EL (cell line): ENCODE data around the gene SELENOF.
"Not testable (repeated sequence)": the region's sequence is repeated elsewhere in the genome, so short reads cannot be mapped to it uniquely, and the experiment has no call there.

Experiments used
- DNase-seq: peaks from one replicate; pipeline ENCODE4 v3.0.0-alpha.2; 2016

Gene SELENOF

GRCh38 chr1:86915737-86916235 lies 1.9 kb upstream of the SELENOF start:
- DNase-seq = no peak

DNA sequence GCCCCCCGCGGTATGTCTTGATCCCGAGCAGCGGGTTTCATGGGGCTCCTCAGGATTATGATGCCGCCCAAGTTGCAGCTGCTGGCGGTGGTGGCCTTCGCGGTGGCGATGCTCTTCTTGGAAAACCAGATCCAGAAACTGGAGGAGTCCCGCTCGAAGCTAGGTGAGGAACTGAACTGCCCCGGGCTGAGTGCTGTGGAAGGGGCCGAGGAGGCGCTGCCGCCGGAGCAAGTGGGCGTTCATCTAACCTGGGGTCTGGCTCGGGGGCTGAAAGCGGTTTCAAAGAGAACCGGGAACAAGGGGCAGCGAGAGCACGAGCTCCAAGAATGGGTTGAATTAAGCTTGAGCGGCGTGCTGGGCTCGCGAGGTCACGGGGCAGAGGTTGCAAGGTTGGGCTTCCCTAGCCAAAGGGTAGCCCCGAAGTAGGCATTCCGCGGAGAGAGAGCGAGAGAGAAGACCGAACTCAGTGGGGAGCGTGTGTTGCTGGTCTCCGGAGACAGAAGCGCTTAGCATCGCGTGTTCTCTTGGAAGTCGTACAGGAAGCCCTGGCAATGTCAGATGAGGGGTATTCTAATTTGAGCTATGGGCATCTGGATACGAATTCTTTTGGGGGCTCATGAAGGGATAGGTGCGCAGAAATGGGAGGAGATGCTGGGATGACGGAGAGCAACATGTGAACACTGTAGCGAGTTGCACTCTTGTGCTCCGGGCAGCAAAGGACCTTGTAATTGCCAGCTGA lies 1.2 kb upstream of the SELENOF start:
- DNase-seq = peak; percentile 67

GRCh38 chr1:86914601-86914997 lies 673 bp upstream of the SELENOF start, which contains the start of gene HS2ST1:
Gene HS2ST1 (plus strand): TSS chr1:86914635.
- no peak for DNase-seq

- DNase-seq = peak; percentile 54
Measured at GRCh38 chr1:86913399-86913895, 479 bp downstream of the SELENOF start.

GRCh38 chr1:86912281-86912900 lies 1.5 kb downstream of the SELENOF start:
- peak; percentile 5 for DNase-seq

DNA sequence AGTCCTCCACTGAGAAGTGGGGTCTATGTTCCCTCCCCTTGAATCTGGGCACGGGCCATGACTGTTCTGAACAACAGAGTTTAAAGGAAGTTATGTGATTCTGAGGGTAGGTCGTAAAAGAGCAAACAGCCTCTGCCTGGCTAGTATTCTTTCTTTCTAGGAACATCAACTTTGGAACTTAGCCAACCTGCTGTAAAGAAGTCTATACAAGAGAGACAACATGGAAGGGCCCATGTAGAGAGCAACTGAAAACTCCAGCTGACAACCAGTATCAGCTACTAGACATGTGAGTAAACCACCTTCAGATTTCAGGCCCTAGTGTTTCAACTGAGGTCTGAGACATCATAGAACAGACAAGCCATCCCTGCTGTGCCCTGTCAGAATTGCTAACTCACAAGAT lies 7.5 kb downstream of the SELENOF start:
- no peak for DNase-seq

DNA sequence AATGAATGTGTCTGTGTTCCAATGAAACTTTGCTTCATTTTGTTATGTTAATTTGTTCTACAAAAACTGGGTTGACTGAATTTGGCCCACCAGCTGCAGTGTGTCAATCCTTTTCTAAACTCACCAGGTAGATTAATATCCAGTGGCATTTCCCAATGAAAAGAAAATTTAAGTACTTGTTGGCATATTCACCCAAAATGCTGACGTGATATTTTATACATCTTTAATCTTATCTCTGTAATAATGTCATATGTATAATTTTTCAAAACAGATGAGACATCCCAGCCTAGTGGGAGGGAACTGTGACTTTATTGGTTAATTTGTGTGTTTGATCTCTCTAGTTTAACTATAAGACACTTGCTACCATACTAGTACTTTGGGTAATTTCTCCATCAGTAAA lies 8.1 kb downstream of the SELENOF start:
- DNase-seq = no peak

DNA sequence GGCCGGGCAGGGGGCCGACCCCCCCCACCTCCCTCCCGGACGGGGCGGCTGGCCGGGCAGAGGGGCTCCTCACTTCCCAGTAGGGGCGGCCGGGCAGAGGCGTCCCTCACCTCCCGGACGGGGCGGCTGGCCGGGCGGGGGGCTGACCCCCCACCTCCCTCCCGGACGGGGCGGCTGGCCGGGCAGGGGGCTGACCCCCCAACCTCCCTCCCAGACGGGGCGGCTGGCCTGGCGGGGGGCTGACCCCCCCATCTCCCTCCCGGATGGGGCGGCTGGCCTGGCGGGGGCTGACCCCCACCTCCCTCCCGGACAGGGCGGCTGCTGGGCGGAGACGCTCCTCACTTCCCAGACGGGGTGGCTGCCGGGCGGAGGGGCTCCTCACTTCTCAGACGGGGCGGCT lies 14.5 kb downstream of the SELENOF start:
- not testable (repeated sequence) for DNase-seq

GRCh38 chr1:86888327-86888726 lies 25.6 kb downstream of the SELENOF start:
- DNase-seq = no peak

GRCh38 chr1:86887479-86888162 lies 26.3 kb downstream of the SELENOF start:
- DNase-seq = no peak

DNA sequence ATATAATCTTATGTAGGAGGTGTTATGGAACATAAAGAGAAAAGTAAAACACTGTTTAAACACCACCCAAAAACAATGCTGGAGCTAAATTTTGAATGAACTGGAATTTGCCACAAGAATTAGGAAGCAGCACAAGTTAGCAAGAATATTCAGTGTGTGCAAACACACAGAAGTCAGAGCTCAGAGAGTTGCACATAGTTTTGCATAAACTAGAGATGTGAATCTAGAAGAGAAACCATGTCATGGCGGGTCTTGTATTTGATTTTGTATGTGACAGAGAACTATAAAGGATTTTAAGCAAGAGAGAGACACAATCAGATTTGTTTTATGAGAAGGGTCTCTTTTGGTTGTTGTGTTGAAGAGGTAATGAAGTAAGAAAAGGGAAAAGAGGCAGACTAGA lies 38.2 kb downstream of the SELENOF start:
- DNase-seq = no peak

- peak; percentile 52 for DNase-seq
Measured at GRCh38 chr1:86872086-86872485, 41.8 kb downstream of the SELENOF start.

GRCh38 chr1:86871001-86871400 lies 42.9 kb downstream of the SELENOF start:
- no peak for DNase-seq

DNA sequence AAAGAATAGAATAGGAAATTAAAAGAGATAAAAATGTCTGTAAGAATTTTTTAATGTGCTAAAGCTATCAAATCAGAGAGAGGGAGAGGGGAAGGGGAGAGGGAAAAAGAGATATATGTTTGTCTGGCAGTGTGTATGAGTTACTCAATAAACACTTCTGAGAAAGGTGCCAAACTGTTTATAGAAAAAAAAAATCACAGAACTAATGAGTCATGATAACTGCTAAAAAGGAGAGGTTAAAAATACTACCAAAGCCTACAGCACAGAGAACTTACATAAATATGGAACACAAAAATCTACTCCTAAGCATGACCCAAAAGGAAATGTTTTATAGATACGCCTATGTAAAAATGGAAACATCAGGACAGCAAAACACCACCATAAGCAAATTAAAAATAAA lies 45.4 kb downstream of the SELENOF start:
- no peak for DNase-seq

- not testable (repeated sequence) for DNase-seq
Measured at GRCh38 chr1:86867278-86867677, 46.6 kb downstream of the SELENOF start.

DNA sequence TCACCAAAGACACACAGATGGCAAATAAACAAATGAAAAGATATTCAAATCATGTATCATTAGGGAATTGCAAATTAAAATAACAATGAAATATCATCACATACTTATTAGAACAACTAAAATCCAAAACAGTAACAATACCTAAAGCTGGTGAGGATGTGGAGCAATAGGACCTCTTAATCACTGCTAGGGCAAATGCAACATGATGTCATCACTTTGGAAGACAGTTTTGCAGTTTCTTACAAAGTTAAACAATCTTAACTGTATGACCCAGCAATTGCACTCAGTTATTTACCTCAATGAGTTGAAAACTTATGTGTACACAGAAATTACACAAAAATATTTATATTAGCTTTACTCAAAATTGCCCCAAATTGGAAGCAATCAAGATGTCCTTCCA lies 47.3 kb downstream of the SELENOF start:
- DNase-seq = peak; percentile 63

DNA sequence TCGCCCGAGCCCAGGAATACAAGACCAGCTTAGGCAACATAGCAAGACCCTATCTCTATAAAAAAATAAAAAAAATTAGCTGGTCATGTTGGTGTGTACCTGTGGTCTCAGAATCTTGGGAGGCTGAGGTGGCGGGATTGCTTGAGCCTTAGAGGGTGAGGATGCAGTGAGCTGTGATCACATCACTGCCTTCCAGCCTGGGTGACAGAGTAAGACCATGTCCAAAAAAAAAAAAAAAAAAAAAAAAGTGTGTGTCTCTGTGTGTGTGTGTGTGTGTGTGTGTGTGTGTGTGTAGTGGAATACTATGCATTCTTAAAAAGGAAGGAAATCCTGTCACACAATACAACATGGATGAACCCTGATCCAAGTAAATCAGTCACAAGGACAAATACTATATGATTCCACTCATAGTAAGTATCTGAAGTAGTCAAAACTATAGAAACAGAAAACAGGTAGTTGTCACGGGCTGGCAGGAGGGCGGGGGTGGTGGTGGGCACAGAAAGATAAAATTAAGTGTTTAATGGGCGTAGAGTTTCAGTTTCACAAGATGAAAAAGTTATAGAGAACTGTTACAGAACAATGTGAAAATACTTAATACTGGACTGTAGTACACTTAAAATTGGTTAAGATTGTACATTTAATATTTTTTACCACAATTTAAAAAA lies 47.8 kb downstream of the SELENOF start:
- DNase-seq = no peak

- DNase-seq = no peak
Measured at GRCh38 chr1:86862920-86863319, 51.0 kb downstream of the SELENOF start.

DNA sequence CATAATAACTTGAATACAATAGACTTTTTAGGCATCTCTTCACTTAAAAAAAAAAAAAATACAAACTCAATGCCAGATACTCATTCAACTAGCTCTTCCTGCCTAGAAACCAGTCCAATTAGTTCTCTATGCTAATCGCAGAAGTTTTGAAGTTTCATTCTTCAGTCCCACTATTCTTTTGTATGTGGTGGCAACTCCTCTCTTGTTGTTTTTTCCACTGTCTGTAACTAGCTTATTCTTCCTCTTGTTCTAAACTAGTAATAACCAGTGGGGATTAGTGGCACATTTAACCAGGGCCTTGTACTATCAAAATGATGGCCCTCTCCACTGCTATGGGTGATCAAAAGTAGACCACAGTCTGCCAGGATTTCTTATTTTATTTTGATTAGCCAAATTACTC lies 52.5 kb downstream of the SELENOF start:
- no peak for DNase-seq

- no peak for DNase-seq
Measured at GRCh38 chr1:86860424-86860823, 53.5 kb downstream of the SELENOF start.

GRCh38 chr1:86860020-86860419 lies 53.9 kb downstream of the SELENOF start:
- DNase-seq = no peak

- no peak for DNase-seq
Measured at GRCh38 chr1:86858524-86859261, 55.2 kb downstream of the SELENOF start.
